Type B pancreatic cell (in vitro differentiated cells): Measurements from ENCODE around the gene ARHGEF25. TPM values are rescaled to one million over a fixed set of nuclear protein-coding genes. Genes with fewer than 3 reads are reported as not detected.
"Not testable (repeated sequence)": the region's sequence is repeated elsewhere in the genome, so short reads cannot be mapped to it uniquely, and the experiment has no call there.

Source experiments
- DNase-seq: peaks from one replicate; pipeline ENCODE4 v3.0.0; 2021; ENCODE audit warnings: mixed read lengths; ENCODE audit not compliant: unreplicated experiment; ENCODE audit errors: extremely low spot score
- H3K27ac Mint-ChIP-seq: 2 replicates; pipeline ENCODE4 v1.8.0; 2021; ENCODE audit warnings: mild to moderate bottlenecking, mixed read lengths
- H3K27me3 Mint-ChIP-seq: 2 replicates; pipeline ENCODE4 v1.8.0; 2021; ENCODE audit warnings: mixed read lengths
- H3K36me3 Mint-ChIP-seq: 2 replicates; pipeline ENCODE4 v1.8.0; 2021; ENCODE audit warnings: mixed read lengths
- H3K4me1 Mint-ChIP-seq: one replicate; pipeline ENCODE4 v1.8.0; 2021; ENCODE audit warnings: mixed read lengths; ENCODE audit not compliant: unreplicated experiment
- H3K4me3 Mint-ChIP-seq: 2 replicates; pipeline ENCODE4 v1.8.0; 2021; ENCODE audit warnings: mild to moderate bottlenecking, mixed read lengths
- H3K9me3 Mint-ChIP-seq: 2 replicates; pipeline ENCODE4 v1.8.0; 2021; ENCODE audit warnings: mixed read lengths
- total RNA-seq: library from RNA; stranded (reverse); gene quantifications from 2 replicates; pipeline ENCODE4 v1.2.1, GENCODE V29; 2021; ENCODE audit warnings: low replicate concordance
- TF ChIP-seq, protein P1 (sequence below): fragments of 200-600 bp; sonication (generic); conservative IDR thresholded peaks from 2 replicates; pipeline ENCODE4 v1.5.0; 2021; ENCODE audit warnings: antibody characterized with exemption, mild to moderate bottlenecking

The ARHGEF25 gene
- total RNA-seq, 1 donor from 2014 or later = 34.6 TPM

DNA sequence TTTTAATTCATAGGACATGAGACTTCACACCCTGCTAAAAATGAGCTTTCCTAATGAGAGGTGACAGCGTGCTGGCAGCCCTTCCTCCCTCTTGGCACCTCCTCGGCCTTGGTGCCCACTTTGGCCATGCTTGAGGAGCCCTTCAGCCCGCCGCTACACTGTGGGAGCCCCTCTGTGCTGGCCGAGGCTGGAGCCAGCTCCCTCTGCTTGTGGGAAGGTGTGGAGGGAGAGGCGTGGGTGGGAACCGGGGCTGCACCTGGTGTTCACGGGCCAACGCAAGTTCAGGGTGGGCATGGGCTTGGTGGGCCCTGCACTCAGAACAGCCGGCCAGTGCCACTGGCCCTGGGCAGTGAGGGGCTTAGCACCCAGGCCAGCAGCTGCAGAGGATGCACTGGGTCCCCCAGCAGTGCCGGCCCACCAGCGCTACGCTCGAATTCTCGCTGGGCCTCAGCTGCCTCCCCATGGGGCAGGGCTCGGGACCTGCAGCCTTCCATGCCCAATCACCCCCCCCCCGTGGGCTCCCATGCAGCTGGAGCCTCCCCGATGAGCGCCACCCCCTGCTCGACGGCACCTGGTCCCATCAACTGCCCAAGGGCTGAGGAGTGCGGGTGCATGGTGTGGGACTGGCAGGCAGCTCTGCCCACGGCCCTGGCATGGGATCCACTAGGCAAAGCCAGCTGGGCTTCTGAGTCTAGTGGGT, 44.5 kb downstream of the ARHGEF25 start:
- Mint-ChIP-seq H3K36me3 (no peaks in the 10 kb centered on the region), H3K27ac (no peak overlapping the region), H3K27me3 (peaks cover 16% of the 10 kb centered on the region), H3K4me1 (no peaks in the 10 kb centered on the region), H3K4me3 (no peak overlapping the region), H3K9me3 (peaks cover 5% of the 10 kb centered on the region)
- DNase-seq = no peak
- TF ChIP-seq, protein P1, sequence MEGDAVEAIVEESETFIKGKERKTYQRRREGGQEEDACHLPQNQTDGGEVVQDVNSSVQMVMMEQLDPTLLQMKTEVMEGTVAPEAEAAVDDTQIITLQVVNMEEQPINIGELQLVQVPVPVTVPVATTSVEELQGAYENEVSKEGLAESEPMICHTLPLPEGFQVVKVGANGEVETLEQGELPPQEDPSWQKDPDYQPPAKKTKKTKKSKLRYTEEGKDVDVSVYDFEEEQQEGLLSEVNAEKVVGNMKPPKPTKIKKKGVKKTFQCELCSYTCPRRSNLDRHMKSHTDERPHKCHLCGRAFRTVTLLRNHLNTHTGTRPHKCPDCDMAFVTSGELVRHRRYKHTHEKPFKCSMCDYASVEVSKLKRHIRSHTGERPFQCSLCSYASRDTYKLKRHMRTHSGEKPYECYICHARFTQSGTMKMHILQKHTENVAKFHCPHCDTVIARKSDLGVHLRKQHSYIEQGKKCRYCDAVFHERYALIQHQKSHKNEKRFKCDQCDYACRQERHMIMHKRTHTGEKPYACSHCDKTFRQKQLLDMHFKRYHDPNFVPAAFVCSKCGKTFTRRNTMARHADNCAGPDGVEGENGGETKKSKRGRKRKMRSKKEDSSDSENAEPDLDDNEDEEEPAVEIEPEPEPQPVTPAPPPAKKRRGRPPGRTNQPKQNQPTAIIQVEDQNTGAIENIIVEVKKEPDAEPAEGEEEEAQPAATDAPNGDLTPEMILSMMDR = no peak

GRCh38 chr12:57656408-57656807, 45.2 kb downstream of the ARHGEF25 start:
- not testable (repeated sequence) for DNase-seq, H3K4me3 Mint-ChIP-seq, H3K27ac Mint-ChIP-seq, H3K9me3 Mint-ChIP-seq, H3K36me3 Mint-ChIP-seq, H3K4me1 Mint-ChIP-seq
- H3K27me3 Mint-ChIP-seq = peaks cover 16% of the 10 kb centered on the region

- no peaks in the 10 kb centered on the region for H3K36me3 Mint-ChIP-seq
- DNase-seq = no peak
- H3K4me3 Mint-ChIP-seq = no peak overlapping the region
- H3K4me1 Mint-ChIP-seq = no peaks in the 10 kb centered on the region
- H3K27ac Mint-ChIP-seq = no peak overlapping the region
- H3K9me3 Mint-ChIP-seq = peaks cover 5% of the 10 kb centered on the region
- TF ChIP-seq, protein P1 = no peak
- H3K27me3 Mint-ChIP-seq = peaks cover 16% of the 10 kb centered on the region
Measured at GRCh38 chr12:57657744-57658143, 46.5 kb downstream of the ARHGEF25 start.

GRCh38 chr12:57658890-57659289, 47.7 kb downstream of the ARHGEF25 start:
- Mint-ChIP-seq H3K27me3 (peaks cover 16% of the 10 kb centered on the region), H3K4me1 (no peaks in the 10 kb centered on the region), H3K27ac (no peak overlapping the region), H3K9me3 (peaks cover 5% of the 10 kb centered on the region), H3K4me3 (no peak overlapping the region), H3K36me3 (no peaks in the 10 kb centered on the region)
- DNase-seq = no peak
- TF ChIP-seq, protein P1 = no peak

DNA sequence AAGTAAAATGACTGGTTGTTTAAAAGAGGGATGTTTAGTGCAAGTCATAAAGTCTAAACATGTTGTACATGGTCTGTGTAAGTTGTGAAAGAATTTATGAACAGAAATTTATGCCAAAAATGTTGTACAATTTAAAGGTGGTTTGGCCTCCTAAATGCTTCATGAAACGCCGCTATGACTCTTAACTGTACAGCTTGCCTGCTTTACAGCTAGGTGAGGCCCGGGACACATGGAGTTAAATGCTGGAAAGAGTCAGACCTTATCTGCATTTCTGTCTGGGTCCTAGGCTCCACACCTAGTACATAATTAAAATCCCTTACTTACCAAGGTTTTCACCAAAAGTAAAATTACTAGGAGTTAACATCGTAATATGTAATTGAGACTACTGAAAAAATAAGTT, 50.1 kb downstream of the ARHGEF25 start:
- H3K36me3 Mint-ChIP-seq = no peaks in the 10 kb centered on the region
- DNase-seq = no peak
- no peaks in the 10 kb centered on the region for H3K4me1 Mint-ChIP-seq
- TF ChIP-seq, protein P1 = no peak
- H3K4me3 Mint-ChIP-seq = no peak overlapping the region
- H3K27ac Mint-ChIP-seq = no peak overlapping the region
- H3K9me3 Mint-ChIP-seq = peaks cover 5% of the 10 kb centered on the region
- H3K27me3 Mint-ChIP-seq = peaks cover 16% of the 10 kb centered on the region

- H3K9me3 Mint-ChIP-seq = not testable (repeated sequence)
Measured at GRCh38 chr12:57665066-57665820, 54.0 kb downstream of the ARHGEF25 start.

More at GRCh38 chr12:57665066-57665820, 54.0 kb downstream of the ARHGEF25 start:
- H3K36me3 Mint-ChIP-seq, H3K27me3 Mint-ChIP-seq, DNase-seq, H3K4me3 Mint-ChIP-seq, H3K27ac Mint-ChIP-seq, H3K4me1 Mint-ChIP-seq: not testable (repeated sequence)

Other genes with a start within 250 kb of the ARHGEF25 start
- gene R3HDM2, start 180.4 kb upstream of the ARHGEF25 start, total RNA-seq = 49.1 and 59.0 TPM in 2 replicates
- gene INHBC, start 176.7 kb upstream of the ARHGEF25 start, total RNA-seq = not detected in 2 replicates
- gene INHBE, start 156.1 kb upstream of the ARHGEF25 start, total RNA-seq = 0.27 and 0.29 TPM in 2 replicates
- 3.5 and 22.7 TPM in 2 replicates for gene GLI1, start 151.7 kb upstream of the ARHGEF25 start, total RNA-seq
- 0.52 and 1.8 TPM in 2 replicates for gene ARHGAP9, start 131.6 kb upstream of the ARHGEF25 start, total RNA-seq
- gene MARS1, start 123.4 kb upstream of the ARHGEF25 start, total RNA-seq = 200 and 211 TPM in 2 replicates
- gene DDIT3, start 90.9 kb upstream of the ARHGEF25 start, total RNA-seq = 17.7 and 32.3 TPM in 2 replicates
- gene MBD6, start 88.6 kb upstream of the ARHGEF25 start, total RNA-seq = 87.5 and 94.7 TPM in 2 replicates
- 119 and 126 TPM in 2 replicates for gene DCTN2, start 64.2 kb upstream of the ARHGEF25 start, total RNA-seq
- gene KIF5A, start 61.4 kb upstream of the ARHGEF25 start, total RNA-seq = 1.4 and 4.4 TPM in 2 replicates
- gene PIP4K2C, start 20.2 kb upstream of the ARHGEF25 start, total RNA-seq = 27.6 and 35.6 TPM in 2 replicates
- 21.5 and 65.5 TPM in 2 replicates for gene DTX3, start 6.6 kb upstream of the ARHGEF25 start, total RNA-seq
- gene B4GALNT1, start 21.8 kb downstream of the ARHGEF25 start, total RNA-seq = 0.64 and 5.9 TPM in 2 replicates
- gene OS9, start 82.7 kb downstream of the ARHGEF25 start, total RNA-seq = 222 and 236 TPM in 2 replicates
- 0.33 and 4.1 TPM in 2 replicates for gene AGAP2, start 127.3 kb downstream of the ARHGEF25 start, total RNA-seq
- gene TSPAN31, start 133.6 kb downstream of the ARHGEF25 start, total RNA-seq = 34.8 and 40.8 TPM in 2 replicates
- gene CDK4, start 140.9 kb downstream of the ARHGEF25 start, total RNA-seq = 124 and 193 TPM in 2 replicates
- 15.0 and 20.1 TPM in 2 replicates for gene MARCHF9, start 143.7 kb downstream of the ARHGEF25 start, total RNA-seq
- 1.4 and 2.2 TPM in 2 replicates for gene CYP27B1, start 155.6 kb downstream of the ARHGEF25 start, total RNA-seq
- 29.3 and 31.1 TPM in 2 replicates for gene METTL1, start 160.7 kb downstream of the ARHGEF25 start, total RNA-seq
- gene EEF1AKMT3, start 161.2 kb downstream of the ARHGEF25 start, total RNA-seq = 5.1 and 6.0 TPM in 2 replicates
- gene TSFM, start 171.4 kb downstream of the ARHGEF25 start, total RNA-seq = 30.4 and 33.0 TPM in 2 replicates
- gene AVIL, start 207.3 kb downstream of the ARHGEF25 start, total RNA-seq = 4.9 and 6.6 TPM in 2 replicates
- gene CTDSP2, start 235.3 kb downstream of the ARHGEF25 start, total RNA-seq = 135 and 183 TPM in 2 replicates